ENCODE data around the gene GRB2.

GRB2 gene

DNA sequence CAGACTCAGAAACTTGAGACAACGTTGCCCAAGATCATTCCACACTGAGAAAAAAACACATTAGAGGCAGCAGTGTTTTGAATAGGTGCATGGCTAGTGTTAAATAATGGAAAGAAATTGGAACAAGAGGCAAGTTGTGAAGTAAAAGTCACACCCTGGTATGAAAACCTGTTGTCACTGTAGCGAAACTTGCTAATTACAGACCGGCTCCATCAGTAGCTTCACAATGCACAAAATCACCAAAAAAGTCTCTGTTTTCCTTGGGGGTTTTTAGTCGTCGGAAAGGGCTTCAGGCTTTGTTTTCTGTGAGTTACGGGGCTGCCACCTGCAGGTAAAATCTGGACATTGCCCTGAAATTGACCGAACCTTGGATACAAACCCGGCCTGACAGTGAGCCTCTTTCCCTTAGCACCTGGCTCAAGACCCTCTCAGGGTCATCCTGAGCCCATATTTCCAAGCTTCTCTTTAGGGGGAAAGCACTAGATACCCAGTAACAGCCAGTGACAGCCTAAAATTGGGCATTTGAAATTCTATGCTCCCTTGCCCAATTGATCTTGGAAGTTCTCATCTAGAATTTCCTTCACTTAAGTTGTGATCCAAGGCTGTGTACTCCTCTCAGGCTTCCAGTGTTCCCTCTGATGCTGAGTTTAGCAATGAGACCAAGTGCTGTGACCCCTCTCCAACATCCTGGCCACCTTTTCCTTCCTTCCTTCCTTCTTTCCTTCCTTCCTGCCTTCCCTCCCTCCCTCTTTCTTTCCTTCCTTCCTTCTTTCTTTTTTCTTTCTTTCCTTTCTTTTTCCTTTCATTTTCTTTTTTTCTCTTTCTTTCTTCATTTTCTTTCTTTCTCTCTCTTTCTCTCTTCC is 7.2 kb upstream of the GRB2 start:
- peak; percentile 34 for DNase-seq

DNA sequence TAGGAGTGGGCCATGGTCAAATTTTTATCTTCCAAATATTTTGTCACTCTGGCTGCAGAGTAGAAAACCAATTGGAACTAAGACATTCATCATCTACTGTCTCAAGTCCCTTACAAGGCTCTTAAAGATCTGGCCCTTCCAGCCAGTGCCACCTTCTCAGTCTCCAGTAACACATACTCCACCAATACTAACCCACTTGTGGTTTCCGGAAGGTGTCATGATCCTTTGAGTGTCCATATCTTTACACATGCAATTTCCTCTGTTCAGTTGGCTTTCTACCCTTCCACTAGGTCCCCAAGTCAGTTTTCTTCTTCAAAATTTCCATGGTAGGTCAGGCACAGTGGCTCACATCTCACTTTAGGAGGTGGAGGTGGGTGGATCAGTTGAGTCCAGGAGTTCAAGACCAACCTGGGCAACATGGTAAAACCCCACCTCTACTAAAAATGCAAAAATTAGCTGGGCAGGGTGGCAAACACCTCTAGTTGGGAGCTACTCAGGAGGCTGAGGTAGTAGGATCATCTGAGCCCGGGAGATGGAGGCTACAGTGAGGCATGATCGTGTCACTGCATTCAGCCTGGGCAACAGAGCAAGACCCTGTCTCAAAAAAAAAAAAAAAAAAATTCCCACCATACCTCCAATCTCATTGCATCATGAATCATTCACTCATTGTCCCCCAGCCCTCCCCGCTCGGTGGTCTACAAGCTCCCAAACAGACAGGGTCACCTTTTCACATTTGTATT is 6.0 kb upstream of the GRB2 start:
- DNase-seq, result no peak

DNA sequence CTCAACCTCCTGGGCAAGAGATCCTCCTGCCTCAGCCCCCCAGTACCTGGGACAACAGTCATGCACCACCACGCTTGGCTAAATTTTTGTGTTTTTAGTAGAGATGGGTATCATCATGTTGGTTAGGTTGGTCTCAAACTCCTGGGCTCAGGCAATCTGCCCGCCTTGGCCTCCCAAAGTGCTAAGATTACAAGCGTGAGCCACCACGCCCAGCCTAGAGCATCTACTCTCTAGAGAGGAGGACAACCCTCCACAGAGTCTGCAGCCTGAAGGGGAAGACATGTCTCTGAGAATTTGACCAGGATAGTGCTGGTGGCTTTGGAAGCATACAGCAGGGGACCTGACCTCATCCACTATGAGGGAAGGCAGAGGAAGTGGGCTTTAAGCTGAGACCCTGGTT is 4.7 kb upstream of the GRB2 start:
- DNase-seq, result no peak

DNA sequence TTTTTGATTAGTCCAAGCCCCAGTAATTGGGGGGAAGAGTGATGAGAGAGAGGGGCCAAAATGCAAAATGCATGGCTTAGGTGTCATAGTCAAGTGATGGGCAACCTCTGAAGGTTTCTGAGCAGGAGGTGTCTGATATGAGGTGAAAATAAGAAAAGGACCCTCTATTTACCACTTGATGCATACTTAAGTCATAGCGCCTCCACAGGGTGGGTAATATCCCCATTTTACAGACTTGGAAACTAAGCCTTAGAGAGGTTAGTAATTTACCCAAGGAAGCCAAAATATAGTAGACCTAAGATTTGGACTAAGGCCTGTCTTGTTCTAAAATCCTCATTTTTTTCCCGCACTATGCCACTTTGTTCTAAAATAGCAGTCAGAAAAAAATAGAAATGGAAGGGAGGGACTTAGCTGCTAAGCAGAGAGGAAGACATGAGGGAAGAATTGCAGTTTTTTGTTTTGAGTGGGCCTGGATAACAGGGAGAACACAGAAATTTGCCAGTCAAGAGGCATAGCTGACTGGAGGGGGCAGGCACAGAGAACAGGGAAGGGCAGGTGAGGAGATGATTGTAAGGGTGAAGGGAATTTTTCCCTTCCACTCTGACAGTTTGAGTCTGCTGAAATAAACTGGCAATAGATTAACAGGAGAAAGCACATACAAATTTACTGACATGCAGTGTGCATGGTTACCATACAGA is 2.3 kb upstream of the GRB2 start:
- no peak for DNase-seq

DNA sequence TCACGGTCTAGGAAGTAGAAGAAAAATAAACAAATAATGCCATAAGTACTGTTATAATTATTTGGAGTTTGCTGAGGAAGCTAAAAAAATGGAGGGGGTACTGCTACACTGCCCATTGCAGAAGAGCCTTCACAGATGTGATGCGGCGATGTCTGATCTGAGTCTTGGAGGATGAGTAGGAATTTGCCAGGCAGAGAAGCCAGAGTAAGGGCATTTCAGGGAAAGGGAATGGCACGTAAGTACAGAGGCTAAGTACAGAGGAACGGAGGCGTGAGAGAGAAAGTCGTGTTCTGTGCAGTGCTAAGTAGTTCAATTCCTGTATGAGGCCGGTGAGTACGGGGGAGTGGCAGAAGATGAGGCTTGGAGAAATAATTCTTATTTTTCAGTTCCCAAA is 741 bp upstream of the GRB2 start:
- DNase-seq, result peak; percentile 36

DNA sequence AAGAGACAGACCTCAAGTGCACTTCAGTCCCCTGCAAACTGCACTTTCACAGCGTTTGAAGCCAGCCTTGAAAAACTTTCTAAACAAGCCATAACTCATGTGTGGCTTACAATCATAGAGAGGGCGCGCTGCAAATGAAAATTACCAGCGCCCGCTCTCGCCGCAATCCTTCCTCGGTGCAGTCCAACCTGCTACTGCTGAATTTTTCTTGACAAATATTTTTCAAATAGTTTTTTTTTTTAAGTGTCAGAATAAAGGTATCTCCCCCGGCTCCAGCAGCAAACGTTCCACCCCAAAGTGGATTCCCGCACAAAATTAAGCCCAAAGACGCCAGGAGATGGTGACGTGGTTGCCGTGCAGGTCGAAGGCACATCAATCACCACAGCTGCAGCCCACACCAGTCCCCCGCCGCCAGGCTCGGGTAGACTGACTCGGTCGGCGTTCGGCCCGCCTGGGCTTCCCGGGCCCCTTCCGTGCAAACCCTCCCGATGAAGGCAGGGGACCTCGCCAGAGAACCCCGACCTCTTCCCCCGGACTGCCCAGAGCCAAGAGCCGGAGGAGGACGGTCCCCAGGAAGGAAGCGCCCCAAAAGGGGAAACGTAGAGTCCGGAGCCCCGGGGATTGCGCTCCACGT is 630 bp downstream of the GRB2 start:
- peak; percentile 45 for DNase-seq

DNA sequence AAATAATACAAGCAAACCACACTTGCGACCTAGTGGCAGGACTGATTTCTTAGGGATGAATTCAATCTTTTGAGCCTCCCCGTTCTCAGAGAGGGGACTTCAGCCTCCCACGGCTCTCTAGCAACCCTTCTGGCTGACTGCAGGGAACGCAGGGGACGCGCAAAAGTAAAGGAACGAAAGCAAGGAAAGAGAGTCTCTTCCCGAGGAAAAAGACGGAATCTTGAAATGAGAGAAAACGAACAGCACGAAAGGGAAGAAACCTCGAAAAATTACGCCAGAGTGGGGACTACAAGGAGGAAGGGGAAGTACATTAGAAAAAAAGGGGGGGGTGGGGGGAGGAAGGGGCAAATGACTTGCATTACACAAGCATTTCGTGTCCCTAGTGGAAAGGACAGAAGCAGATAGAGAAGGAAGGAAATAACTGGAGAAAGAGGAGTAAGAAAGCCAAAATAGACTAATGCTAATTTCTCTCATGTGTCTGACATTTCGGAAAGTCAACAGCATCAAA is 1.2 kb downstream of the GRB2 start:
- peak; percentile 58 for DNase-seq

DNA sequence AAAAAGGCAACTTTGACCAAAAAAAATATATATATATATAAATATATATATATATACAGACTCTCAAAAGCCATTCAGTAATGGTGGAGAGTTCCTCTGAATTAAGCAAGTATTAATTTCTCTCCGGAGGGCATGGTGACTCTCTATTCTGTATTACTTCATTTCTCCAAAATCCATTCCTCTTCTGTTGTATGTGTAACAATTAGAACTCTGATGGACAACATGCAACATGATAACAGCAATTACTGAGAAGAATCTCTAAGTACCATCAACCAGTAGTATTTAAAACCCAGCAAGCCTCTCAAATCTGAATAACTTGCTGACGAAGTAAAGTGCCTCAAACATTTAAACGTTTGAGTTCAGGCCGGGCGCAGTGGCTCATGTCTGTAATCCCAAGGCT is 2.3 kb downstream of the GRB2 start:
- no peak for DNase-seq

DNA sequence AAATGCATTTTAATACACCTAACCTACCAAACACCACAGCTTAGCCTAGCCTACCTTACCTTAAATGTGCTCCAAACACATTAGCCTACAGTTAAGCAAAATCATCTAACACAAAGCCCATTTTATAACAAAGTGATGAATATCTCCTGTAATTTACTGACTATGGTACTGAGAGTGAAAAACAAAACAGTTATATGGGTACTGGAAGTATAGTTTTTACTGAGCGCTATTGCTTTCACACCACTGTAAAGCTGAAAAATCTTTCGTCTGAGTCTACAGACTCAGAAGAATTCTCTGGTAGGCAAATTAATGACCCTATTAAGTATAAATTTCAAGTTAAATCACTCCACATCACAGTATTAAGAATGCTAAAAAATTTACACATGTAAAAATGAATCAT is 3.5 kb downstream of the GRB2 start:
- DNase-seq, result no peak

DNA sequence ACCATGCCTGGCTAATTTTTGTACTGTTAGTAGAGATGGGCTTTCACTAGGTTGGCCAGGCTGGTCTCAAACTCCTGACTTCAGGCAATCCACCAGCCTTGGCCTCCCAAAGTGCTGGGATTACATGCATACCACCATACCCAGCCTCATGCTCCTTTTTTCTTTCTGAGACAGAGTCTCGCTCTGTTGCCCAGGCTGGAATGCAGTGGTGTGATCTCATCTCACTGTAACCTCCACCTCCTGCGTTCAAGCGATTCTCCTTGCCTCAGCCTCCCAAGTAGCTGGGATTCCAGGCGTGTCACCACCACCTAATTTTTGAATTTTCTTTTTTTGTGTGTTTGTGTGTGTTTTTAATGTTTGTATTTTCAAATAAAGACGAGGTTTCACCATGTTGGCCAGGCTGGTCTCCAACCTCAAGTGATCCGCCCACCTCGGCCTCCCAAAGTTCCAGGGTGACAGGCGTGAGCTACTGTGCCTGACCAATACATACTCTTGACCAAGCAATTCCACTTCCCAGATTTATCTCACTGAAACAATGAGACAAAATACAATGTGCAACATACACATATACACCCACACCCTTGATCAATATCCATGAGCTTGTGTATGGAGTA is 5.0 kb downstream of the GRB2 start:
- DNase-seq, result no peak

DNA sequence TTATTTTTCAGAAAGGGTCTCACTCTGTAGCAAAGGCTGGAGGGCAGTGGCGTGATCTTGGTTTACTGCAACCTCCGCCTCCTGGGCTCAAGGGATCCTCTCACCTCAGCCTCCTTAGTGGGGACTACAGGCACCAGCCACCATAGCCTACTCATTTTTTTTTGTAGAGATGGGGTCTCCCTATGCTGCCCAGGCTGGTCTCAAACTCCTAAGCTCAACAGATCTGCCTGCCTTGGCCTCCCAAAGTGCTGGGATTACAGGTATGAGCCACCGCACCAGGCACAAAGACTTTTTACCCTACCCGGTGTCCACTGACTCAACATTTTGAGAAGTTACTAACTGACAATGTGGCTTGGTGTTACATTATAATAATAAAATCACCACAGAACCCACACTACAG is 7.2 kb downstream of the GRB2 start:
- DNase-seq, result no peak

DNA sequence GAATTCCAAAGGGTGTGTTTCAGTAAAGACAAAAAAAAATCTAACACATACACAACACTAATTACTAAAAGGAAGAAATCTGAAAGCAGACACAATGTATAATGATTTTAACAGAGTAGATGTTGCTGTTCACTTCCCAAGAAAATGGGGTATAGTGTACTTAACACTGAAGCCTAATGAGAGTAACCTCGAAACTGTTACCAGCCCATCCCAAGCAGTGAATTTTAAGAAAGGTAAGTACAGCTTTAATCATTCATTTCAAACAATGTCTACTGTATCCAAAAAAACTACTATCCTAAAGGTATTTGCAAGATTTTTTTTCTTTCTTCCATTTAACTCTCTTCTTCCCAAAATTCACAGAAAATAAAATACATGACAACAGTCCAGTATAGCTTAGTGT is 8.3 kb downstream of the GRB2 start:
- DNase-seq, result no peak

DNA sequence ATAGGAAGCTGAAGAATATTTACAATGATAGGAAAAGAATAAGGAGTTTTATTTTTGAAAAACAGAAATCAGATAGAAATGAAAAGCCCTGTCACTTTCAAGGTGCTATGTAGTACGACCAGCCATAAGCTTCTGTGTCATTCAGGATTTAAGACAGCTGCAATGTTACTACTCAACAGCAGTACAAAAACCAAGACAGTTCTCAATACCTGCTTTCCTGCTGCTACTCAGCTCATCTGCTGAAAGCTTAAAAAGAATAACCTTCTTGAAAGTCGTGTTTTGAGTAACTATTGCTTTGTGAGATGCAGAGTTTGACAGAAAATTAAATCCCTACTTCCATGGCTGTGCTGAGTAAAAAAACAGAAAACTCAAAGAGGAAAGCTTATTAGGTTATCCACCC is 8.7 kb downstream of the GRB2 start:
- DNase-seq, result no peak

DNA sequence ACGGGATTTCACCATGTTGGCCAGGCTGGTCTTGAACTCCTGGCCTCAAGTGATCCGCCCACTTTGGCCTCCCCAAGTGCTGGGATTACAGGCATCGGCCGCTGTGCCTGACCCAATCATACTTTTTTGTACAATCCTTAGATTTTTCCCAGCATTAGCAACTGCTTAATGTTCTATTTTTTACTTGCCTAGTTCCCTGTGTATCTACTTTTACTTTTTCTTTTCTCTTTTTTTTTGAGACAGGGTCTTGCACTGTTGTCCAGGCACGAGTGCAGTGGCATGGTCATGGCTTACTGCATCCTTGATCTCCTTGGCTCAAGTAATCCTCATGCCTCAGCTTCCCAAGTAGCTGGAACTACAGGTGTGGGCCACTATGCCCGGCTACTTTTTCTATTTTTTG is 9.5 kb downstream of the GRB2 start:
- no peak for DNase-seq

DNA sequence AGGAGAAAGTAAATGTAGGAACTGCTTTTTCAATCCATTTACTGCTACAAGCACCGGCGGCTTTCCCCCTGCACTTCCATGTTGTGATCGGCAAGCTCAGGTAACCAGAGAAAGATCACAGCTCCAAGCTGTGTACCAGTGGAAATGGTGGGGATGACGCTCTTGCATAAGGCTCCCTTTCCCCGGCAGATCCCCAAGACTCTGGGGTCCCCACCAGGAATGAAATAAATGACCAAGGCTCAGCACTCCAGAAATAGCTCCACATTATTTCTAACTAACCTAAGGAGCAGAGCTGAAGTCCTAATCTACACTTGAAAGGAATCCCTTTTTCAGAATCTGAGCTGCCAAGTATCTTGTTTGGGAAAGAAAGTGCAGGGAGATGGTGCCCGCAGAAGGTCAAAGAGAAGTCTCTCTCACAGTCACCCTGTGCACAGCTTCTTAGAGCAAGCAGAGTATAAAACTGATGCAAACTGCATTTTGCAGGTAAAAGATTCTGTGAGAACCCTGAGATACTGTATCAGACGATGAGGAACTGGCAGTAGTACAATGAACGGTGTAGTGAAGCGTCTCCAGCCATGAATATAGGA is 11.1 kb downstream of the GRB2 start:
- DNase-seq, result no peak

DNA sequence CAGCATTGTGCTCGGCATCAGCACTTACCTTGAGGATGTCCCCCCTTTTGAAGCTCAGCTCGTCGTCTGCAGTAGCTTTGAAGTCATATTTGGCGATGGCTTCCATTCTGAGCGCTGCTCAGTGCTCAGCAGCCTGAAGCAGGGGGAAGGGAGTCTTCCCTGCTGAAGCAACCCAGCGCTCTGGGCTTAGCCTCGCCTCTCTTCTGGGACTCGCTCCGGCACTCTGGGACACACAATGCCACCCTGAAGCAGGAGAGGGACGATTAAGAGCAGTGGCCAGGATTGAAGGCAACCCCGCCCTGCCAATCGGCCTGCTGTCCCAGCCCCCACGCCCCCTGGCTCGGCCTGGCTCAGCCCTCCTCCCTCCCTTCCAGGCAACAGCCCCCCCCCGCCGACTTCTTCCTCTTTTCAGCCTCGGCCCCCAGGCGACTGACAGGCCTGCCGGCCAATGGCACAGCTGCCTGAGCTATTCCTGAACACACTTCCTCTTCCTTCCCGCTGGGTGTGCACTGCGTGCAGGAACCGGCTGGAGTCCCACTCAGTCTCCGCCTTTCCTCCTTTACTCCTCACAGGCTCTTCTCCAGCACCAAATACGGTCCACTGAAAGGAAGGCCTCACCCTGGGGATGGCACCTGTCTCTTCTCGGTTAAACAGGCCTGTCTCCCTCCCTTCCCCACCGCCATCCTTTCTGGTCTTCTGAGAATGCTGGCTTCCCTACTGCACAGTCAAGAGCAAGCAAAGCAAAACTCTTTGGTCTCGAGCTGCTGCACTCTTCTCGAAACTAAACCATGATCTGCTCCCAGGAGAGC is 11.8 kb downstream of the GRB2 start:
- DNase-seq, result peak; percentile 97

DNA sequence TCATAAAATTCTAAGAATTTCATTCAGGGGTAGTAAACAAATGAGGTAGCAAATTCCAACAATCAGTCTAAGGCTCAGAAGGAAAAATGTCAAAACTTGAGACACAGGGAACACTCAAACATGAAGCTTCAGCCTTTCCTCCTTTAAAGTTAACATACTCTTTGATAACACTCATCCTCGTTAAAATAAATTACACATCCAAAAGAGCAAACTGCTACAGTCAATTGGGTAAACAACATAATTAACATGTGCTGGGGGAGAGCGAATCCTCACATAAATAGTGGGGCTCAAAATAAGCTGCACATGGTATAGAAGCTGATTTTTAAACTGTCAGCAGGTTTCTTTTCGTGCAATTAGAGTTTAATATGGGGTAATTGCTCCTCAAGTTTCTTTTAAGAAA is 12.9 kb downstream of the GRB2 start:
- DNase-seq, result no peak

DNA sequence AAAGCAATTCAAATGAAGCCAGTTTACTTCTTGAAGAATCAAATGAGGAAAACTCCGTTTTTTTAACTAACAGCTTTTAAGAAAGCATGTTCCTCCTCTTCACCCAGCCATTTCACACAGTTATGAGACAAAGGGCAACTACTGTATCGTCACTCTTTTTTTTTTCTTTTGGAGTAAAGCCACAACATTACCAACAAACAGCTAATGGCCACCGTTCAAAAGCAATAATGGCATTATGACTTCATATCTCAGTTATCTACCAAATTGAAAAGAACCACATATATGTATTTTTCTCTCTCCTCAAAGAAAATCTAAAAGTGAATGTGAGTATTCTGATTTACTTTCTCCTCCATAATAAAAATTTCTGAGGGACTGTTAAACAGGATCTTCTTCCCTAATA is 14.5 kb downstream of the GRB2 start:
- DNase-seq, result no peak

DNA sequence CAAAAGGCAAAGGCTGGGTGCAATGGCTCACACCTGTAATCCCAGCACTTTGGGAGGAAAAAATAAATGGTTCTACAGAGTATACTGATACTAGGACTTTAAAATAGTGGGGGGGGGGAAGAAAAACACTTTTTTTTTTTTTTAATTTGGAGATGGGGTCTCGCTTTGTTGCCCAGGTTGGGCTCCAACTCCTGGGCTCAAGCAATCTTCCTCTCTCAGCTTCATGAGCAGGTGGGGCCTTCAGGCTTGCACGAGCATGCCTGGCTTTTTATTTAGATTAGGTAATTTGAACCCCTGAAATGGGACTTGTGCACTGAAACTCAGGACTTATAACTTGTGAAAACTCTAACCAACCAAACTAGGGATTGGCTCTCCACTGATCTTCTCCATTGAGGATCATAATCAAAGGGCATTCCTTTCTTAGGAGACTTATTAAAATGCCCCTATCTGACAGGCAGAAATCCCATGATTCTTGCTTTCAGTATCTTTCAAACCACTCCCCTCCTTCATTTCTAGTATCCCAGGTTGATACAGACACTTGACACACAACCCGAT is 16.9 kb downstream of the GRB2 start:
- DNase-seq, result no peak

DNA sequence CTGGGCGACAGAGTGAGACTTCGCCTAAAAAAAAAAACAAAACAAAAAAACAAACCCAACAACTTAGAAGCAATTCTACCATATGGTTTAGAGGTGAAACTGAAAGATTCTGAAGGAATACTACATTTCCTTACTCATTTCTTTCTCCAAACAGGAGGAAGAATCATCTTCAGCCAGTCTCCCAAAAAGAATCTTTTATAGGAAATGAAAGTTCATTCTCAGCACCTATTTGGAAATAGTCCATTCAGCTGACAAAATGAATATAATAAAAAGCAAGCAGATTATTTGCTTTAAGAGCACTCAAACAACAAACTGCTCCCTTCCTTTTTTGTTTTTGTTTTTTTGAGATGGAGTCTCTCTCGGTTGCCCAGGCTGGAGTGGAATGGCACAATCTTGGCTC is 17.7 kb downstream of the GRB2 start:
- no peak for DNase-seq

DNA sequence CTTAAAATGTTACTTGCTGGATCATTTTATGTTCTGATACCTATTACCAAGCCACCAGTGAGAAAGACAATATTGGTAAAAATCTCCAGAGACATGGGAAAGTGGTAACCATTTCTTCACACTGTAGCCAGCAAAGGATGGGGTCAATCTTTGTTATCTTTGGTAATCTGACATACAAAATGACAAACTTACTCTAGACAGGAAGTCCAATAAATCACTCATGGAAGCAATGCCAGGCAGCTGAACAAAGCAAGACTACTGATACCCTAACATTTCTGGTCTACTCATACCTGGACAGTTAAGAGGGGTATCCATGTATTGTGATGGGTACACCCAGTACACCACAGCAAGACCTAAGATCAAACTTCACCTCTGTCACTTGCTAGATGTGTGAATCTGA is 19.0 kb downstream of the GRB2 start:
- DNase-seq, result no peak

Data from kidney glomerular epithelial cell (primary cell).